Measurements from ENCODE around the gene ELMO1.

GRCh38 chr7:37484426-37485073, 35.9 kb upstream of the ELMO1 start:
- TF ChIP-seq CTCF (IDR thresholded peaks at IDR 0.05; ENCODE audit: borderline replicate concordance, extremely low read depth, low read length, poor library complexity, severe bottlenecking) (no peak), EZH2 (IDR thresholded peaks at IDR 0.05; ENCODE audit: borderline replicate concordance, low read depth, low read length, severe bottlenecking) (no peak)

Measured in DND-41 (cell line).